ENCODE data around the gene SLC2A6.

The SLC2A6 gene

GRCh38 chr9:133437753-133438531, 41.0 kb downstream of the SLC2A6 start:
- DNase-seq (ENCODE audit: low read depth): no peak

GRCh38 chr9:133436681-133437080, 42.2 kb downstream of the SLC2A6 start:
- no peak for DNase-seq (ENCODE audit: low read depth)

- DNase-seq (ENCODE audit: low read depth): no peak
Measured at GRCh38 chr9:133433351-133433843, 45.5 kb downstream of the SLC2A6 start.

- DNase-seq (ENCODE audit: low read depth): no peak
Measured at GRCh38 chr9:133430244-133430643, 48.7 kb downstream of the SLC2A6 start.

- DNase-seq (ENCODE audit: low read depth): no peak
Measured at GRCh38 chr9:133429641-133430161, 49.2 kb downstream of the SLC2A6 start.

- no peak for DNase-seq (ENCODE audit: low read depth)
Measured at GRCh38 chr9:133429214-133429613, 49.7 kb downstream of the SLC2A6 start.

GRCh38 chr9:133428617-133429101, 50.2 kb downstream of the SLC2A6 start:
- no peak for DNase-seq (ENCODE audit: low read depth)

- no peak for DNase-seq (ENCODE audit: low read depth)
Measured at GRCh38 chr9:133427658-133428348, 51.1 kb downstream of the SLC2A6 start.

- DNase-seq (ENCODE audit: low read depth): no peak
Measured at GRCh38 chr9:133426011-133426410, 52.9 kb downstream of the SLC2A6 start.

- no peak for DNase-seq (ENCODE audit: low read depth)
Measured at GRCh38 chr9:133425049-133425632, 53.8 kb downstream of the SLC2A6 start.

GRCh38 chr9:133424187-133424586, 54.7 kb downstream of the SLC2A6 start:
- DNase-seq (ENCODE audit: low read depth): no peak

- no peak for DNase-seq (ENCODE audit: low read depth)
Measured at GRCh38 chr9:133423216-133423615, 55.7 kb downstream of the SLC2A6 start.

GRCh38 chr9:133421615-133422542, 57.0 kb downstream of the SLC2A6 start, which contains the start of gene ADAMTS13:
Gene ADAMTS13 (plus strand): TSS chr9:133422367. CDS start chr9:133422444, 77 bp downstream.
- peak; percentile 12 for DNase-seq (ENCODE audit: low read depth)

Measured in activated T-helper 9 cell treated with anti-CD3 and anti-CD28 coated beads, Interleukin-2, amount 50 U/mL, for 16 hours (primary cell).